HG03108 (cell line): Measurements from ENCODE around the gene TNFRSF13B.
"Not testable (repeated sequence)": the region's sequence is repeated elsewhere in the genome, so short reads cannot be mapped to it uniquely, and the experiment has no call there.

Source experiments
- ATAC-seq: cut with Tn5 transposase; IDR thresholded peaks from one replicate; pipeline ENCODE4 v1.9.1; 2021; ENCODE audit warnings: moderate library complexity; ENCODE audit not compliant: unreplicated experiment

TNFRSF13B gene

DNA sequence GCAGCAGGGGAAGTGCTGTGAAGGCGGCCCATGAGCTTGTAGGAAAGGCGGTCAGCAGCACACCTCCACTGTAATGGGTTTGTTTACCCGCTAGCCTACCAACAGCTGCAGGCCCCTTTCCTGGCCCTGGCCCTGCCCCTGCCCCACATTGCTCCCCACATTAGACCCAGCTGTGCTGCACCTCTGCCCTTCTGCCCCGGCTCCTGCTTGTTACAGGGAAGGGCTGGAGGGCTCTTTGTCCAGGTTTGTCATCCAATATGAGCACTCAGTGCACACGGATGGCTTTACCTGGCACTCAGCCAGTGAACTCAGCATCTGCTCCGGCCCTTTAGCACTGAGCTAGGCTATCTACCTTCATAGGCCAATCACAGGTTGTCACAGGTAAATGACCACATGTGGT, 36.0 kb upstream of the TNFRSF13B start:
- not testable (repeated sequence) for ATAC-seq

DNA sequence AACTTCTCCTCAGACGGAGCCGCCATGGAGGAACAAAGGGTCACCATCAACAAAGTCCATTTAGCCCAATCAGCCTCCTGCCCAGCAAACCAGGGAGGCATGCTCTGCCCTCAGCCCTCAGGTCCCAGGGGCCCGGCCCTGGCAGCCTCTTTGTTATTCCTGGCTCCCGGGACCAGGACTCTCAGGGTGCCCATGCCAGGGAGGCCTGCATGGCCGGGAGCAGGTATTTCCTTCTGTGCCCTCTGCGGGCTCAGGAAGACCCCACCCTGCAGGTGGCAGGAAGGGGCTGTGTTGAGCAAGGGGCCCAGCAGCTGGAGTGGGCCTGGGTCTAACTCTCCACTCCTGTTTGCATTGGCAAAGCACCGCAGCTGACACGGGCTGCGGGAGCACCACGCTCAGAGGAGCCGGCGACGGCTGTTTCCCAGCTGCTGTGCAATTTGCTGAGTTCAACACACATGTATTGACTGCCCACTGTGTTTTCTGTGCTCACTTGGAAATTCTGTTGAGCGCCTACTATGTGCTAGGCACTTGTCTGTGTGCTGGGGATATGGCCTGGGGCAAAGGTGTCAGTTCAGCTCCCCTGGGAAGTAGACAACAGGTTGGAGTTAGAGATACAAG, 33.2 kb upstream of the TNFRSF13B start:
- not testable (repeated sequence) for ATAC-seq

DNA sequence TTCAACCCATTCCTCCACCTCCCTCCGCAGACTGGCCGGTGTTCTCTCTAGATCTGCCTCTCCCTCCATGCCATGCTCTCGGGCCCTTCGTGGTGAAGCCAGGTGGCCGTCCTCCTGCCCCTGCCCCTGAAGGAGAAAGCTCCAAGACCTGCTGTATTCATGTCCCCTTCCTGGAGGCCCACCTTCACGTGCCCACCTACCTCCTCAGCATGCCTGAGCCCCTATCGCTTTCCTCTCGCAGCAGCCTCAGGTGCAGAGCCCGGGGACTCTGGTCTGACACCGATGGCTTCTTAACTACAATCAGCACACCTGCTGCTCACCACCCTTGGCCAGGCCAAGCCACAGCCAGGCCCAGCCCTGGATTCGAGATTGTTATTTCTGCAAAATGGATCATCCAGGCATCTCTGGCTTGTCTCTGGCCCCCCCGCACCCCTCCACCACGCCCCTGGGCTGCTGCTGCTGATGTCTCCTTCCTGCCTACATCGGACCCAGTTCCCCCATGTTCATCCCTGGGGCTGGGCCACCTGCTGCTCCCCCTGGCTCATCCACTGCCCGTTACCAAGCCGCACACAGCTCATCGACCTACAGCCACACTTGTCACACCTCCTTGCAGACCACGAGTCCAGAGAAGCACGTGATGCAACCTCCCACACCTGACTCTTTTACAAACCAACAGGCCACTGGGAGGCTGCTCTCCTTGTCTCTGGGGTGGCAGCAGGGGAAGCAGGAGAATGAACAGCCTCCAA, 32.5 kb upstream of the TNFRSF13B start:
- ATAC-seq = no peak

DNA sequence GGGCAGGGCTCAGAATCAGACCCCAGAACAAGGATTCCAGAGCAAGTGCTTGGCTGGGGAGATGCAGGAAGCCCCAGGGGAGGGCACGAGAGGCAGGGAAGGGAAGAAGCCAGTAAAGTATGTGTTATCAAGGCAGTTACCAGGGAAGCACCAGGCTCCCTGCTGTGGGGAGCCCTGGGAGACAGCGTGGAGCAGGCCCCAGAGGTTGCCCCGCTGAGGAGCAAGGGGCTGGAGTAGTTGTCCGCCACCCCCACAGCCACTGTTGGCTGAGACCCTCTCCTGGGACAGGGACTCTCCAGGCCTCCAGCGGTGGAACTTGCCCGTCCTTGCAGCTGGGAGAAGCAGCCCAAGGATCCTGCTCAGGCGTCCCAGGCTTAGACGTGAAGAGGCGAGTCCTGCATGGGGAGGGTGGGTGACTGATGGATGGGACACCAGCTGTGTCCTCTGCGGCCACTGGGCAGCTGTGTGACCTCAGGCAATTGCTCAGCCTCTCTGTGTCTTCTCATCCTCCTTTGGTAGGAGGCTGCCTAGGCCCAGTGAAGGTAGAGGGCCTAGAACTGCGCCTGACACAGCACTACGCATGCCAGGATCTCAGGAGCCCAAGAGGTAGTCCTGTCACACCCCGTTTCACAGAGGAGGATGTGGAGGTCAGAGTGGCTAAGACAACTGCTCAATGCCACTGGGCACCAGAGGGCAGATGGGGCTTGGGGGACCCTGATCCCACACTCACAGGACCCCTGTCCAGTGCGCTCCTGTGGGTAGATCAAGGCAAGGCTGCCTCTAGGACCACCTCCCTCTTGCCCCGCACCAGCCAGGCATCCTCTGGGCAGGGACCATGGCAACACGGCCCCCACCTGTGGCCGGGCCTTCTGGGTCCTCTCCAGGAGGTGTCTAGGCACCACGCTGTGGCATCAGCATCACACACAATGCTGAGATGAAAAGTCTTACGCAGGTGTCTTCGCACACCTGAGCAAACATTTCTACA, 31.1 kb upstream of the TNFRSF13B start:
- not testable (repeated sequence) for ATAC-seq

DNA sequence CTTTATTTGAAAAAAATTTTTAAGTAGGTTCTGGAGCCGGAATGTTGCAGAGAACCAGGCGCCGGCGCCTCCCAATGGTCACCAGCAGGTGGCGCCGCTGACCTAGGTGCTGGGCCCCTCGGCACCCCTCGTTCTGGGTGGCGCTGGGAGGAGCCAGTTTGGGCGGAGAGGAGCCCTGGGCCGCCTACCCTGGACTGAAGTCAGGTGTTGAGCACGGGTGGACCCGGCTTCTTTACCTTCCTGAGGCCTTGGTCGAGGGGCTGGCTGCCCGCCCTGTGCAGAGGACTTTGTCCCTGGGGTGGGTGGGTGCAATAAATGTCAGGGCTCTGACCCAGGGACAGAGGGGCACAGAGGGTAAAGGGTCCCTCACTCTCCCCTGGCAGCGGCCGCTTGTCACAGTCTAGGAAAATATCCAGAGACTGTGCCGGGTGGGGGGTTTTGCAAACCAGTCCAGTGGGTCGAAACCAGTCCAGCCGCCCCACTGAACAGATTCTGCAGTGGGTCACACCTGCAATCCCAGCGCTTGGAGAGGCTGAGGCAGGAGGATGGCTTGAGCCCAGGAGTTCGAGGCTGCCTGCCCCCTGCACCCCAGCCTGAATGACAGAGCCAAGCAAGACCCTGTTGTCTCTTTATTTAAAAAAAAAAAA, 30.1 kb upstream of the TNFRSF13B start:
- ATAC-seq = peak; percentile 58

- no peak for ATAC-seq
Observed at GRCh38 chr17:17001076-17001777, 29.3 kb upstream of the TNFRSF13B start.

- ATAC-seq = no peak
Observed at GRCh38 chr17:16999931-17000625, 28.2 kb upstream of the TNFRSF13B start.

DNA sequence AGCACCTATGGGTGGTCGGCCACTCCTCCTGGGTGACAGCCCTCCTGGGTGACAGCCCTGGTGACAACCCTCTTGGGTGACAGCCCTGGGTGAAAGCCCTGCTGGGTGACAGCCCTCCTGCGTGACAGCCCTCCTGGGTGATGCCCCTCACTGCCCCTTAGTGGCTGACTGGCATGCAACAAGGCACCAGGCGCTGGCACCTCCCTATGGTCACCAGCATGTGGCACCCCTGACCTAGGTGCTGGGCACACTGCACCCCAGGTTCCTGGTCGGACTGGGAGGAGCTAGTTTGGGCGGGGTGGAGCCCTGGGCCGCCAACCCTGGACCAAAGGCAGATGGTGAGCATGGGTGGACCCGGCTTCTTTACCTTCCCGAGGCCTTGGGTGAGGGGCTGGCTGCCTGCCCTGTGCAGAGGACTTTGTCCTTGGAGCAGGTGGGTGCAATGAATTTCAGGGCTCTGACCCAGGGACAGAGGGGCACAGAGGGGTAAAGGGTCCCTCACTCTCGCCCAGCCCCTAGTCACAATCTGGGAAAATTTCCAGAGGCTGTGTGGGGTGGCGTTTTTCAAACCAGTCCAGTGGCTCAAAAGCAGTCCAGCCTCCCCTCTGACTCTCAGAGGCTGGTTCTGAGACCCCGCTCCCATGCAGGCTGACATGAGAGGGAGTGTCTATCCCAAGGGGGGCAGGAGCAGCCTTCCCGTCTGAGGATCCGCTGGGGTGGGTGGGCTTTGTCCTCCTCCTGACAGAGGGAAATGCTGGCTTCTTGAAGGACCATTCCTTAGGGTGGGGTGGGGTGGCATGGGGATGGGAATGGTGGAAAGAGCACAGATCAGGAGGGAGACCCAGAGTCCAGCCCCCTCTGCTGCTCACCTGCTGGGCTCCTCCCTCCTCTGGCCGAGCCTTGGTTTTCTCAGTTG, 25.9 kb upstream of the TNFRSF13B start:
- ATAC-seq = peak; percentile 54

- ATAC-seq = not testable (repeated sequence)
Observed at GRCh38 chr17:16996726-16997125, 24.8 kb upstream of the TNFRSF13B start.

GRCh38 chr17:16995930-16996329, 24.0 kb upstream of the TNFRSF13B start:
- no peak for ATAC-seq

- no peak for ATAC-seq
Observed at GRCh38 chr17:16994631-16995030, 22.7 kb upstream of the TNFRSF13B start.

- no peak for ATAC-seq
Observed at GRCh38 chr17:16991349-16992009, 19.6 kb upstream of the TNFRSF13B start.

- no peak for ATAC-seq
Observed at GRCh38 chr17:16989953-16990860, 18.3 kb upstream of the TNFRSF13B start.

GRCh38 chr17:16989230-16989952, 17.5 kb upstream of the TNFRSF13B start:
- ATAC-seq = peak; percentile 33

DNA sequence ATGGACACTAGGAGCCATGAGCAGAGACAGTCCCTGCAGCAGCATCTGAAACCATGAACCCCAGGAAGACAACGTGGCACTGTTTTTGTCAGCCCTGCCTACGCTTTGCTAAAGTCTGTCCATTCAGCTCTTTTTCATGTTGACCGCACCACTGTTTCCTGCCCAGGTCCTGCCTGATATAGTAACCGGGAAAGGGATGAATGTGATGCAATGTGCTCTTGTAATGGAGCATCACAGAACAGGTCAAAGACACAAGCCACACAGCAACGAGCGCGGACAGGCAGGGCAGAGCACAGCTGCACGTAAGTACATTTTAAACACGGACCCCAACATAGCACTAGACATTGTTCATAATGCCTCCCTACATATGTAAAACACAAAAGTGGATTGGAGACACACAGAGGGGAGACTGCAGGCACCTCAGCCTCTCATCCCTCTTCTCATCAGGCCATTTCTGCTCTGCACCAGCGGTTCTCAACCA, 16.9 kb upstream of the TNFRSF13B start:
- no peak for ATAC-seq
